Type B pancreatic cell (in vitro differentiated cells): ENCODE results near the gene RS1. TPM values are rescaled to one million over a fixed set of nuclear protein-coding genes. Genes with fewer than 3 reads are reported as not detected.

ENCODE experiments used
- DNase-seq: peaks from one replicate; pipeline ENCODE4 v3.0.0; 2021; ENCODE audit warnings: mixed read lengths; ENCODE audit not compliant: unreplicated experiment; ENCODE audit errors: extremely low spot score
- H3K27ac Mint-ChIP-seq: 2 replicates; pipeline ENCODE4 v1.8.0; 2021; ENCODE audit warnings: mild to moderate bottlenecking, mixed read lengths
- H3K27me3 Mint-ChIP-seq: 2 replicates; pipeline ENCODE4 v1.8.0; 2021; ENCODE audit warnings: mixed read lengths
- H3K36me3 Mint-ChIP-seq: 2 replicates; pipeline ENCODE4 v1.8.0; 2021; ENCODE audit warnings: mixed read lengths
- H3K4me1 Mint-ChIP-seq: one replicate; pipeline ENCODE4 v1.8.0; 2021; ENCODE audit warnings: mixed read lengths; ENCODE audit not compliant: unreplicated experiment
- H3K4me3 Mint-ChIP-seq: 2 replicates; pipeline ENCODE4 v1.8.0; 2021; ENCODE audit warnings: mild to moderate bottlenecking, mixed read lengths
- H3K9me3 Mint-ChIP-seq: 2 replicates; pipeline ENCODE4 v1.8.0; 2021; ENCODE audit warnings: mixed read lengths
- CTCF ChIP-seq: fragments of 200-600 bp; sonication (generic); conservative IDR thresholded peaks from 2 replicates; pipeline ENCODE4 v1.5.0; 2021; ENCODE audit warnings: antibody characterized with exemption, mild to moderate bottlenecking
- total RNA-seq: library from RNA; stranded (reverse); gene quantifications from 2 replicates; pipeline ENCODE4 v1.2.1, GENCODE V29; 2021; ENCODE audit warnings: low replicate concordance

Gene RS1
- total RNA-seq, 1 donor from 2014 or later: 0.14 TPM

GRCh38 chrX:18650662-18651061, 21.2 kb downstream of the RS1 start:
- DNase-seq: no peak
- H3K9me3 Mint-ChIP-seq: peaks cover 4% of the 10 kb centered on the region
- H3K4me1 Mint-ChIP-seq: peaks cover 6% of the 10 kb centered on the region
- H3K4me3 Mint-ChIP-seq: no peak overlapping the region
- TF ChIP-seq CTCF: no peak
- no peak overlapping the region for H3K27ac Mint-ChIP-seq
- no peaks in the 10 kb centered on the region for H3K36me3 Mint-ChIP-seq
- no peaks in the 10 kb centered on the region for H3K27me3 Mint-ChIP-seq

- peaks cover 6% of the 10 kb centered on the region for H3K4me1 Mint-ChIP-seq
- DNase-seq: no peak
- no peaks in the 10 kb centered on the region for H3K36me3 Mint-ChIP-seq
- peak overlapping the region; percentile 89 for H3K27ac Mint-ChIP-seq
- no peak overlapping the region for H3K4me3 Mint-ChIP-seq
- no peaks in the 10 kb centered on the region for H3K27me3 Mint-ChIP-seq
- H3K9me3 Mint-ChIP-seq: peaks cover 4% of the 10 kb centered on the region
- TF ChIP-seq CTCF: no peak
Measured at GRCh38 chrX:18649498-18649951, 22.4 kb downstream of the RS1 start.

- no peak for DNase-seq
- no peaks in the 10 kb centered on the region for H3K27me3 Mint-ChIP-seq
- H3K36me3 Mint-ChIP-seq: no peaks in the 10 kb centered on the region
- peaks cover 8% of the 10 kb centered on the region for H3K9me3 Mint-ChIP-seq
- TF ChIP-seq CTCF: no peak
- H3K27ac Mint-ChIP-seq: peak overlapping the region; percentile 61
- no peak overlapping the region for H3K4me3 Mint-ChIP-seq
- peaks cover 6% of the 10 kb centered on the region for H3K4me1 Mint-ChIP-seq
Measured at GRCh38 chrX:18647621-18648020, 24.3 kb downstream of the RS1 start.

GRCh38 chrX:18643853-18644252, 28.1 kb downstream of the RS1 start:
- no peaks in the 10 kb centered on the region for H3K27me3 Mint-ChIP-seq
- peaks cover 8% of the 10 kb centered on the region for H3K9me3 Mint-ChIP-seq
- no peak for TF ChIP-seq CTCF
- DNase-seq: no peak
- H3K4me3 Mint-ChIP-seq: no peak overlapping the region
- no peak overlapping the region for H3K27ac Mint-ChIP-seq
- no peaks in the 10 kb centered on the region for H3K4me1 Mint-ChIP-seq
- no peaks in the 10 kb centered on the region for H3K36me3 Mint-ChIP-seq

GRCh38 chrX:18643243-18643642, 28.7 kb downstream of the RS1 start:
- no peaks in the 10 kb centered on the region for H3K36me3 Mint-ChIP-seq
- no peak for DNase-seq
- no peaks in the 10 kb centered on the region for H3K27me3 Mint-ChIP-seq
- H3K27ac Mint-ChIP-seq: no peak overlapping the region
- no peak for TF ChIP-seq CTCF
- H3K4me3 Mint-ChIP-seq: no peak overlapping the region
- no peaks in the 10 kb centered on the region for H3K4me1 Mint-ChIP-seq
- H3K9me3 Mint-ChIP-seq: peaks cover 8% of the 10 kb centered on the region

- no peak for DNase-seq
- no peaks in the 10 kb centered on the region for H3K27me3 Mint-ChIP-seq
- no peaks in the 10 kb centered on the region for H3K36me3 Mint-ChIP-seq
- H3K27ac Mint-ChIP-seq: no peak overlapping the region
- no peaks in the 10 kb centered on the region for H3K4me1 Mint-ChIP-seq
- H3K9me3 Mint-ChIP-seq: peaks cover 3% of the 10 kb centered on the region
- no peak for TF ChIP-seq CTCF
- H3K4me3 Mint-ChIP-seq: no peak overlapping the region
Measured at GRCh38 chrX:18640686-18641085, 31.2 kb downstream of the RS1 start.
